Effector memory CD8-positive, alpha-beta T cell (primary cell): ENCODE measurements around the gene MAEA.

Experiments used
- ATAC-seq: fragments of 150-1000 bp; cut with Tn5 transposase; replicated peaks from 2 replicates; pipeline ENCODE4 v1.10.0; 2021; ENCODE audit warnings: mild to moderate bottlenecking, moderate library complexity
- DNase-seq, 3 experiments: peaks; one replicate each; pipeline ENCODE4 v3.0.0; 2021
- H3K27ac Mint-ChIP-seq, 2 donors: one replicate each; pipeline ENCODE4 v1.8.0; 2022; ENCODE audit warnings: mild to moderate bottlenecking in 2 of 2, mixed read lengths in 2 of 2, moderate library complexity in 2 of 2
- H3K27me3 Mint-ChIP-seq, 2 donors: one replicate each; pipeline ENCODE4 v1.8.0; 2022; ENCODE audit warnings: mixed read lengths in 2 of 2
- H3K36me3 Mint-ChIP-seq: one replicate; pipeline ENCODE4 v1.8.0; 2022; ENCODE audit warnings: mild to moderate bottlenecking, moderate library complexity, mixed read lengths; ENCODE audit not compliant: insufficient read depth
- H3K4me1 Mint-ChIP-seq, 2 donors: one replicate each; pipeline ENCODE4 v1.8.0; 2022; ENCODE audit warnings: low read depth in 2 of 2, mixed read lengths in 2 of 2
- H3K4me3 Mint-ChIP-seq, 2 donors: one replicate each; pipeline ENCODE4 v1.8.0; 2022; ENCODE audit warnings: mild to moderate bottlenecking in 2 of 2, mixed read lengths in 2 of 2, moderate library complexity in 2 of 2
- H3K9me3 Mint-ChIP-seq, 2 donors: one replicate each; pipeline ENCODE4 v1.8.0; 2022; ENCODE audit warnings: mixed read lengths in 2 of 2

Gene MAEA

DNA sequence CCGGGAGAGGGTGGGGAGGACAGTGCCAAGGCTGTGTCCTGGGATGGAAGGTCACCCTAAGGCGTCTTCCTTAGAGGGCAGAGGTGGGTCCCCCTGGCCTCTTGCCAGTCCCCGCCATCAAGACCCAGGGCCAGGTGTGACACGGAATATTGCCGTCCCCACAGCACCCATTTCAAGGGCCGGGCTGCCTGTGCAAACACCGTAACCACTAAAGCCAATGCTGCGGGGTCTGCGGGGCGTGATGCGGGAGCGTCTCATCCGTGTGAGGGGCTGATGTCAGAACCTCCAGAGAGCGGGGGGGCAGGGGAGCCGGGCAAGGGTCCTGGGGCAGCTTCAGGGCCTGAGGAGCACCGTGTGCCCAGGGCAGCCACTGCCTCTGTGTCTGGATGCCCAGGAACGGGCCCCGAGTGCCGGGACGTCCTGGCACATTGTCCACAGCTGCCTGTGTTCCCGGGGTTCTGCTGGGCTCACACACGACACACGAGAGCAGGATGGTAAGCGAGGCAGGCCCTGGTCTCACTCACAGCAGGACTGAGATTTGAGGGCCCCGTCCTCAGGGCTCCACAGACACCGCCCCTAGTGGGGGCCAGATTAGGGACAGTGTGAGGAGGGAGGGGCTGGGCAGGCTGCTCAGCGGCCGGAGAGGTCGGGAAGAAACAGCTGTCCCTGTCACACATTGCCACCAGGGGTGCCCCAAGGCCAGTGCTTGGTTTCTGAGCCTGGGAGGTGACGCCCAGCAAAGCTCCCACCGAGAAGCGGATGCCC lies 87.3 kb downstream of the MAEA start:
- Mint-ChIP-seq H3K27ac (no peak overlapping the region), H3K36me3 (peaks cover 13% of the 10 kb centered on the region), H3K4me1 (no peaks in the 10 kb centered on the region), H3K27me3 (no peaks in the 10 kb centered on the region), H3K4me3 (no peak overlapping the region), H3K9me3 (no peaks in the 10 kb centered on the region)
- DNase-seq (no peak), ATAC-seq (no peak)

DNA sequence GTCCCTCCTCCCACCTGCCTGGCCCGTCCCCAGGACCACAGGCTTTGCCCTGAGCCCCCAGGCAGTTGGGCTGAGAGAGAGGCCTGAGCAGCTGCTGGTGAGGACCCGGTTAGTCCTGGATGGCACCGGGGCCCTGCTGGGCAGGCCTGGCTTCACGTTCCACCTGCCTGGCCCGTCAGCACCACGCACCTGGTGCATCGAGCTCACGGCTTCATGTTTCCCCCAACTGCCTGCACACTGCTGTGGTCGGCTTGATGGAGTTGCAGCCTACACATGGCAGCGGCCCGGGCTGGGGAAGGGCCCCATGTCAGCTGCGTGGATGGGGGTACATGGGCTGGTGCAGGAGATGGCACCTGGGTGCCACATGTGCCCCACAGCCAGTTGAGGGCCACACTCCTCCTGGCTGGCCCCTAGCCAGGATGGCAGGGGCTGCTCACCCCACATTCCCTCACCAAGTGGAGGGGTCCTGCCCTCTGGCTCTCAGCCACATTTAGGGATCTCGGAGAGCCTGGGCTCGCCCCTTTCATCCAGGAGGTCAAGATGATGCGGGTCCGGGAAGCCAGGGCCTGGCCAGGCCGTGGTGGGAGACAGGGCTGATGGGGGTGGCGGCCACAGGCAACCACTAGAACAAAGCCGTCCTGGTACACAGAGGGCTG lies 88.0 kb downstream of the MAEA start:
- H3K27ac Mint-ChIP-seq, result no peak overlapping the region
- no peaks in the 10 kb centered on the region for H3K9me3 Mint-ChIP-seq
- peaks cover 13% of the 10 kb centered on the region for H3K36me3 Mint-ChIP-seq
- no peak for DNase-seq
- H3K4me1 Mint-ChIP-seq, result no peaks in the 10 kb centered on the region
- no peak overlapping the region for H3K4me3 Mint-ChIP-seq
- no peaks in the 10 kb centered on the region for H3K27me3 Mint-ChIP-seq
- no peak for ATAC-seq

- peaks cover 11% of the 10 kb centered on the region for H3K36me3 Mint-ChIP-seq
Measured at GRCh38 chr4:1378559-1379231, 89.0 kb downstream of the MAEA start.

DNA sequence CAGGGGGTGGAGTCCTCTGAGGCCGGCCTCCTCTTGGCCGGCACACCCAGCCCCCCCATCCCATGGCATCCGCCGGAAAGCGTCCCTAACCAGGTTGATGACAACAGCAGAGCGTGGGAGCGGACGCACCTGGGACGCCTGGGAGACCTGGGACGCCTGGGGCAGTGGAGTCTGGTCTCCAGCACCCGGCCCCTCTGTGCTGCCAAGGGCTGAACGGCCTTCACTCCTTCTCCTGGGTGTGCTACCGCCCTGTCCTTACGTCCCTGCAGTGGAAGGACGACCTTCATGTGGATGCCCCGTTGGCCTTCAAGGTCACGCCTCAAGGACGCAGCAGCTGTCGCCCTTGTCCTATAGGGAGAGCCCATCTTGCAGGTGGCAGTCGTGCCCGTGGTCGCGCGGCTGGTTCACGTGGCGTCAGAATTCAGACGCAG lies 89.7 kb downstream of the MAEA start:
- H3K27me3 Mint-ChIP-seq, result no peaks in the 10 kb centered on the region
- no peak overlapping the region for H3K27ac Mint-ChIP-seq
- H3K4me3 Mint-ChIP-seq, result no peak overlapping the region
- no peak for DNase-seq
- H3K4me1 Mint-ChIP-seq, result no peaks in the 10 kb centered on the region
- peaks cover 8% of the 10 kb centered on the region for H3K36me3 Mint-ChIP-seq
- no peak for ATAC-seq
- no peaks in the 10 kb centered on the region for H3K9me3 Mint-ChIP-seq

More at GRCh38 chr4:1378559-1379231, 89.0 kb downstream of the MAEA start:
- Mint-ChIP-seq H3K4me1 (no peaks in the 10 kb centered on the region), H3K27ac (no peak overlapping the region), H3K4me3 (no peak overlapping the region), H3K9me3 (no peaks in the 10 kb centered on the region), H3K27me3 (no peaks in the 10 kb centered on the region)
- no peak for ATAC-seq
- DNase-seq, result no peak

DNA sequence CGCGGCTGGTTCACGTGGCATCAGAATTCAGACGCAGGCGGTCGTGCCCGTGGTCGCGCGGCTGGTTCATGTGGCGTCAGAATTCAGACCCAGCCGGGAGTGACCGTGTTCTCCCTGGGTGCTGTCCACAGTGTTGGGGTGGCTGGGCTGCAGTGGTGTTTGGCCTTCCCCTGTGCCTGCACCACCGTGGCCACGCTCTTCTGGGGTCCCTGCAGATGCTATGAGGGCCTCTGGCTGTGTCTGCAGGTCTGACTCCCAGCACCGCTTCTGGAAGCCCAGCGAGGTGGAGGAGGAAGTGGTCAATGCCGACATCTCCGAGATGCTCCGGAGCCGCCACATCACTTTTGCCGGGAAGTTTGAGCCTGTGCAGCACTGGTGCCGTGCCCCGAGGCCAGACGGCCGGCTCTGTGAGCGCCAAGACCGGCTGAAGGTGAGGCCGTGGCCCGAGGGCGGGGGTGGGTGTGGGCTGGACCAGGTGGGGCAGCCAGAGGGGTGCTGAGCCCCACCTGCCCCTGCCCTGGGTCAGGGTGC lies 90.2 kb downstream of the MAEA start:
- peaks cover 11% of the 10 kb centered on the region for H3K36me3 Mint-ChIP-seq
- ATAC-seq (no peak), DNase-seq (no peak)
- H3K27me3 Mint-ChIP-seq, result no peaks in the 10 kb centered on the region
- H3K27ac Mint-ChIP-seq, result no peak overlapping the region
- no peak overlapping the region for H3K4me3 Mint-ChIP-seq
- H3K4me1 Mint-ChIP-seq, result no peaks in the 10 kb centered on the region
- no peaks in the 10 kb centered on the region for H3K9me3 Mint-ChIP-seq

DNA sequence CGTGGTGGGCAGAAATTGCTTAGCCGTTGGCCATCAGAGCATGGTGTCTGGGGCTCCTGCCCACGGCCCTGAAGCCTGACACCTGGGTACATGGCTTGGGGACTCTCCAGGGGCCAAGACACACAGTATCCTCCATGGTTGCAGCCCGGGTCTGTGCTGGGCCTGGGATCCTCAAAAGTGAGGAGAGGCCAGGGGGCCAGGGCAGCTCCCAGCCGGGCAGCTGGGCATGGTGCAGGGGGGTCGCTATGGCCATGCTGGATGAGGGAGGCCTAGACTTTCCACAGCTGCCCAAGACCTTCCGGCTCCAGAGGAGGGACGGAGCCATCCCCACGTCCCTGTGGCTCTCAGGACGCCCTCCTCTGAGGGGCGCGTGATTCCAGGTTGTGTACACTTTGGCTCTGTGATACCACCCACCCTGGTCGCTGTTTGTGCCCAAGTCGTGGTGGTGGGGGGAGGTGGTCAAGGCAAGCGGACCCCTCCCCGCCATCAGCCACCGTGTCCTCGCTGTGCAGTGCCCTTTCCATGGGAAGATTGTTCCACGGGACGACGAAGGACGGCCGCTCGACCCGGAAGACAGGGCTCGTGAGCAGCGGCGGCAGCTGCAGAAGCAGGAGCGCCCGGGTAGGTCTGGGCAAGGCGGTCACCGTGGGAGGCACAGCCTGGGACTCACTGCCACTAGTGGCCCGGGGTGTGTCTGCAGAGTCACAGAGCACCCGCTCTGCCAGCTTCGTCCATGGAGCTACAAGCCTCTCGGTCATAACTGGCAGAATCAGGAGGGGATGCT lies 90.9 kb downstream of the MAEA start:
- DNase-seq, result no peak
- no peaks in the 10 kb centered on the region for H3K9me3 Mint-ChIP-seq

GRCh38 chr4:1381181-1381621 lies 91.5 kb downstream of the MAEA start:
- Mint-ChIP-seq H3K36me3 (peaks cover 8% of the 10 kb centered on the region), H3K4me1 (no peaks in the 10 kb centered on the region)

More for the DNA sequence above, 90.9 kb downstream of the MAEA start:
- no peaks in the 10 kb centered on the region for H3K4me1 Mint-ChIP-seq
- no peaks in the 10 kb centered on the region for H3K27me3 Mint-ChIP-seq
- H3K27ac Mint-ChIP-seq, result no peak overlapping the region
- peaks cover 8% of the 10 kb centered on the region for H3K36me3 Mint-ChIP-seq
- H3K4me3 Mint-ChIP-seq, result no peak overlapping the region
- no peak for ATAC-seq

GRCh38 chr4:1381944-1382541 lies 92.4 kb downstream of the MAEA start:
- no peak overlapping the region for H3K4me3 Mint-ChIP-seq
- peak overlapping the region in 1 of 2 donors; percentile 88 for H3K27ac Mint-ChIP-seq
- H3K9me3 Mint-ChIP-seq, result no peaks in the 10 kb centered on the region
- peaks cover 4% of the 10 kb centered on the region for H3K36me3 Mint-ChIP-seq
- H3K27me3 Mint-ChIP-seq, result no peaks in the 10 kb centered on the region
- no peak for DNase-seq
- ATAC-seq, result no peak
- H3K4me1 Mint-ChIP-seq, result no peaks in the 10 kb centered on the region

More at GRCh38 chr4:1381181-1381621, 91.5 kb downstream of the MAEA start:
- DNase-seq, result no peak
- Mint-ChIP-seq H3K27me3 (no peaks in the 10 kb centered on the region), H3K9me3 (no peaks in the 10 kb centered on the region), H3K27ac (peak overlapping the region in 1 of 2 donors; percentile 88), H3K4me3 (no peak overlapping the region)
- ATAC-seq, result no peak

DNA sequence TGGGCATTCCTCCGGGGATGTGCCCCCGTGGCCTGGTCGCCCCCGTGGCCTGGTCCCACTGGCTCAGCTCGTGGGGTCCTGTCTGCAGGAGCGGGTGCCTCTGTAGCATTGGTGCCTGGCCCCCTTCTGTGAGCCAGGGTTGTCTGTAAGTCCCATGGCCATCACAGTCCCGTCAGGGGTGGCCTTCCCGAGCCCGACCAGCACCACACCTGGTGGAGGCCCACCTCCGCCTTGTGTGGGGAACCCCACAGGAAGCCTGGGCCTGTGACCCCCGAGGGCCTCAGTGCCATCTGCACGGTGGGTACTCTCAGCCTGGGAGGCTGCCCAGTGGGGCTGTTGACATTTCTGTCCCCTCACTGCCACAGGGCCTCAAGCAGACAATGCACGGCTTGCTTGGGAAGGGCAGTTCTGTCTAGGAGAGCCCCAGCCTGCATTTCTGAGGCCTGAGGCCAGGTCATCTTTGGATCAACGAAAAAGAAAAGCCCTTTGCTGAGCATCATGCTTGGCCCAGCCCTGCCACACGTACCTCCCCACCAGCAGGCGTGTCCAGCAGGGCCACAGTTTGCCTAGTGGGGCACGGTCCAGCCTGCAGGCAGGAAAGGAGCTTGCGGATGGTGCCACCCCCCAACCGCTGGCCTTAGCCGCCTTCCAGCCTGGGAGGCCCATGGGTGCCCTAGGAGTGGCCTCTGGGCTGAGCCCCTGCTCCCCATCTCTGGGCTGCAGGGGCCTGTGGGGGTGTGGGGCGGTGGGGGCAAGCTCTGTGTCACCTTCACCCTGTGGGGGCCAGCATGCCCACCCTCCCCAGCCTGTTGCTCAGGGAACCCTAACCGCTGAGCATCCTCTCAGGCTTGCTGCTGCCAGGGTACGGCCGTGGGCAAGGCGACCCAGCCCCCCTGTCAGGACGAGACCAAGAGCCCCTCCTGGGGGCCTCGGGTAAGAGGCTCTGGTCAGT lies 93.4 kb downstream of the MAEA start:
- no peaks in the 10 kb centered on the region for H3K9me3 Mint-ChIP-seq
- H3K27ac Mint-ChIP-seq, result no peak overlapping the region
- H3K4me1 Mint-ChIP-seq, result no peaks in the 10 kb centered on the region
- ATAC-seq, result no peak
- peaks cover 3% of the 10 kb centered on the region for H3K36me3 Mint-ChIP-seq
- no peaks in the 10 kb centered on the region for H3K27me3 Mint-ChIP-seq
- no peak overlapping the region for H3K4me3 Mint-ChIP-seq
- DNase-seq, result no peak

- Mint-ChIP-seq H3K4me3 (no peak overlapping the region), H3K27ac (no peak overlapping the region), H3K27me3 (no peaks in the 10 kb centered on the region), H3K36me3 (peaks cover 3% of the 10 kb centered on the region), H3K9me3 (peaks cover 0 to 7% of the 10 kb centered on the region in 2 donors), H3K4me1 (no peaks in the 10 kb centered on the region)
- DNase-seq, result no peak
- ATAC-seq, result no peak
Measured at GRCh38 chr4:1383728-1384591, 94.3 kb downstream of the MAEA start.

- Mint-ChIP-seq H3K36me3 (peaks cover 3% of the 10 kb centered on the region), H3K9me3 (peaks cover 0 to 7% of the 10 kb centered on the region in 2 donors), H3K4me1 (no peaks in the 10 kb centered on the region), H3K27me3 (no peaks in the 10 kb centered on the region), H3K27ac (no peak overlapping the region), H3K4me3 (no peak overlapping the region)
- ATAC-seq, result no peak
- no peak for DNase-seq
Measured at GRCh38 chr4:1384675-1385372, 95.1 kb downstream of the MAEA start.
